HTR-8/SVneo (cell line): ENCODE measurements around the gene P3H4.

Source experiments
- DNase-seq: peaks from one replicate; pipeline ENCODE4 v3.0.0; 2011; ENCODE audit warnings: low spot score, mixed read lengths; ENCODE audit not compliant: insufficient read length
- FAIRE-seq: peaks from 2 replicates; lab custom pipeline; 2011; peaks lifted over from hg19 to GRCh38; lab: Jason Lieb, UNC

P3H4 gene

GRCh38 chr17:41773731-41774193 lies 38.0 kb downstream of the P3H4 start:
- FAIRE-seq = no peak
- no peak for DNase-seq

- DNase-seq = peak; percentile 60
- no peak for FAIRE-seq
Measured at GRCh38 chr17:41773190-41773588, 38.6 kb downstream of the P3H4 start.

- FAIRE-seq (no peak), DNase-seq (no peak)
Measured at GRCh38 chr17:41772586-41773189, 39.1 kb downstream of the P3H4 start.

- DNase-seq = no peak
- no peak for FAIRE-seq
Measured at GRCh38 chr17:41772218-41772585, 39.5 kb downstream of the P3H4 start.

- DNase-seq (no peak), FAIRE-seq (no peak)
Measured at GRCh38 chr17:41771389-41772206, 40.2 kb downstream of the P3H4 start.

- no peak for DNase-seq
- no peak for FAIRE-seq
Measured at GRCh38 chr17:41769985-41770384, 41.8 kb downstream of the P3H4 start.

GRCh38 chr17:41769346-41769862 lies 42.3 kb downstream of the P3H4 start:
- no peak for DNase-seq
- peak; percentile 77 for FAIRE-seq

GRCh38 chr17:41768682-41769288 lies 43.0 kb downstream of the P3H4 start:
- DNase-seq (no peak), FAIRE-seq (no peak)

- FAIRE-seq (no peak), DNase-seq (no peak)
Measured at GRCh38 chr17:41767324-41768042, 44.3 kb downstream of the P3H4 start.

GRCh38 chr17:41766135-41766534 lies 45.6 kb downstream of the P3H4 start:
- no peak for DNase-seq
- FAIRE-seq = no peak

- DNase-seq (no peak), FAIRE-seq (no peak)
Measured at GRCh38 chr17:41763327-41763726, 48.4 kb downstream of the P3H4 start.

GRCh38 chr17:41762841-41763240 lies 48.9 kb downstream of the P3H4 start:
- no peak for DNase-seq
- FAIRE-seq = no peak

GRCh38 chr17:41762391-41762790 lies 49.4 kb downstream of the P3H4 start:
- FAIRE-seq = no peak

GRCh38 chr17:41760878-41761277 lies 50.9 kb downstream of the P3H4 start:
- DNase-seq (no peak), FAIRE-seq (no peak)

More at GRCh38 chr17:41762391-41762790, 49.4 kb downstream of the P3H4 start:
- no peak for DNase-seq

- FAIRE-seq (no peak), DNase-seq (no peak)
Measured at GRCh38 chr17:41758601-41759000, 53.1 kb downstream of the P3H4 start.

- DNase-seq (no peak), FAIRE-seq (peak; percentile 33)
Measured at GRCh38 chr17:41754066-41754465, 57.7 kb downstream of the P3H4 start.
